HepG2 (cell line): ENCODE data around the gene GPRIN2. TPM values are rescaled to one million over a fixed set of nuclear protein-coding genes. Genes with fewer than 3 reads are reported as not detected.
"Not testable (repeated sequence)": the region's sequence is repeated elsewhere in the genome, so short reads cannot be mapped to it uniquely, and the experiment has no call there.

Source experiments
- ATAC-seq: fragments of 200-7000 bp; cut with Tn5 transposase; 3 replicates; pipeline ENCODE4 v1.9.1; 2020; ENCODE audit warnings: mild to moderate bottlenecking, moderate library complexity
- BruUV-seq: library from RNA; stranded (reverse); fragments of 400-500 nt; replicated peaks from 2 replicates; lab custom pipeline; 2021; lab: Mats Ljungman, UMichigan
- CTCF ChIA-PET: fragments of 300-600 bp; formaldehyde crosslinking; extraction: SDS; loops from one replicate; lab custom pipeline; 2021; ENCODE audit warnings: low total read pairs, inconsistent platforms, low intra/inter-chr PET ratio; lab: Yijun Ruan, JAX
- POLR2A ChIA-PET: fragments of 350-600 bp; sonication (Branson Sonifier 250); formaldehyde crosslinking; loops from one replicate; lab custom pipeline; 2020; ENCODE audit warnings: antibody characterized with exemption, inconsistent platforms; lab: Yijun Ruan, JAX
- DNase-seq: peaks from one replicate; pipeline ENCODE4 v3.0.0-alpha.2; 2015; ENCODE audit warnings: low spot score
- FAIRE-seq: peaks from 3 replicates; lab custom pipeline; 2011; peaks lifted over from hg19 to GRCh38; lab: Jason Lieb, UNC
- H2AFZ ChIP-seq: one replicate; pipeline ENCODE4 v1.6.1; 2011; ENCODE audit warnings: low read length, inconsistent platforms
- H3K27ac ChIP-seq: fragments of 300-600 bp; 3 replicates; pipeline ENCODE4 v1.8.0; 2011; ENCODE audit warnings: mixed run types, mild to moderate bottlenecking, mixed read lengths, low read length, inconsistent platforms; ENCODE audit not compliant: insufficient read depth; ENCODE audit errors: extremely low read length
- H3K27me3 ChIP-seq, 2 experiments: fragments of 200-600 bp in 1 of 2; 2 replicates in 1 of 2; 3 replicates in 1 of 2; pipeline versions ENCODE4 v1.6.0 to v1.8.0; 2011; ENCODE audit warnings: low read length in 2 of 2, mild to moderate bottlenecking in 2 of 2, moderate library complexity in 2 of 2, inconsistent platforms in 1 of 2; ENCODE audit not compliant: insufficient read depth in 2 of 2, control insufficient read depth in 1 of 2
- H3K36me3 ChIP-seq, 2 experiments: fragments of 200-600 bp in 1 of 2; replicated peaks in 1 of 2; 2 replicates in 1 of 2; 3 replicates in 1 of 2; pipeline versions ENCODE4 v1.5.1 to v1.8.0; 2011; ENCODE audit warnings: low read length in 2 of 2, inconsistent platforms in 1 of 2; ENCODE audit not compliant: insufficient read depth in 2 of 2, control insufficient read depth in 1 of 2
- H3K4me1 ChIP-seq: 2 replicates; pipeline ENCODE4 v1.5.1; 2012; ENCODE audit warnings: low read length, inconsistent platforms; ENCODE audit not compliant: insufficient read depth
- H3K4me2 ChIP-seq: 2 replicates; pipeline ENCODE4 v1.6.0; 2011; ENCODE audit warnings: low read depth, low read length, inconsistent platforms
- H3K4me3 ChIP-seq, 3 experiments: fragments of 200-600 bp in 1 of 3; sonication (generic), shearing (Covaris generic) in 1 of 3; replicated peaks in 1 of 3; 2 replicates each; pipeline ENCODE4 v1.5.1; 2011 to 2016; ENCODE audit warnings: low read length in 3 of 3, inconsistent platforms in 2 of 3, low read depth in 2 of 3, mild to moderate bottlenecking in 2 of 3, control low read depth in 1 of 3, mixed read lengths in 1 of 3; ENCODE audit not compliant: insufficient read depth in 1 of 3
- H3K79me2 ChIP-seq: one replicate; pipeline ENCODE4 v1.6.1; 2011; ENCODE audit warnings: low read length, inconsistent platforms; ENCODE audit not compliant: insufficient read depth
- H3K9ac ChIP-seq: 2 replicates; pipeline ENCODE4 v1.6.0; 2011; ENCODE audit warnings: mild to moderate bottlenecking, low read depth, low read length, inconsistent platforms; ENCODE audit not compliant: insufficient read depth
- H3K9me3 ChIP-seq: 2 replicates; pipeline ENCODE4 v1.5.1; 2012; ENCODE audit warnings: mild to moderate bottlenecking, low read length
- H4K20me1 ChIP-seq: 2 replicates; pipeline ENCODE4 v1.6.0; 2011; ENCODE audit warnings: inconsistent platforms, mild to moderate bottlenecking, low read length, moderate library complexity; ENCODE audit not compliant: insufficient read depth
- RAD21 ChIP-seq: fragments of 450-650 bp; formaldehyde crosslinking; IDR thresholded peaks from 2 replicates; pipeline ENCODE4 v1.5.0; 2020; ENCODE audit warnings: mild to moderate bottlenecking
- SMC3 ChIP-seq: IDR thresholded peaks from 2 replicates; pipeline ENCODE4 v1.6.1; 2011; ENCODE audit warnings: low read length, improper control_type of control experiment
- STAG1 ChIP-seq: sonication (generic); formaldehyde crosslinking; IDR thresholded peaks from 2 replicates; pipeline ENCODE4 v1.4.0; 2020; ENCODE audit warnings: missing genetic modification reagents
- WGBS: methylation state at CpG from one replicate; pipeline ENCODE4 v1.1.6; 2017; ENCODE audit warnings: low lambda C conversion rate; 5-methylcytosine and 5-hydroxymethylcytosine counted together
- in situ Hi-C: cut with HindIII; loops from 2 replicates; pipeline ENCODE4 v1.10.0; 2017; ENCODE audit warnings: low pct_unique_long_range_greater_than_20kb; ENCODE audit not compliant: extremely low pct_ligation_motif_present
- intact Hi-C: fragments of 100-400 bp; cut with micrococcal nuclease; formaldehyde crosslinking; loops from one replicate; pipeline ENCODE4 v1.10.0; 2022; ENCODE audit not compliant: unreplicated experiment
- polyA plus RNA-seq, 8 experiments: library from polyadenylated mRNA; depleted of rRNA in 3 of 8; stranded (reverse) in 7 of 8; unstranded in 1 of 8; fragments of >200 nt; fragmentation: Illumina TruSeq in 4 of 8; extraction: Trizol in 4 of 8; gene quantifications; 2 replicates each; pipeline versions ENCODE4 v1.2.1 to v1.2.3, GENCODE V29; 2011 to 2016; ENCODE audit warnings: low read depth in 4 of 8, missing spikeins in 1 of 8, mixed read lengths in 1 of 8; ENCODE audit not compliant: insufficient read depth in 1 of 8
- total RNA-seq, 5 experiments: library from RNA; depleted of rRNA; stranded (reverse); fragments of >200 nt; fragmentation: Illumina TruSeq; extraction: Trizol; gene quantifications; 2 replicates each; pipeline ENCODE4 v1.2.3, GENCODE V29; 2016; ENCODE audit warnings: low read depth in 1 of 5
- TF ChIP-seq, protein P1 (sequence below): sonication (generic); formaldehyde crosslinking; IDR thresholded peaks from 2 replicates; pipeline ENCODE4 v1.5.0; 2020; ENCODE audit warnings: mild to moderate bottlenecking, missing genetic modification reagents, moderate library complexity
- TF ChIP-seq, protein P2 (sequence below): sonication (generic); formaldehyde crosslinking; IDR thresholded peaks from 2 replicates; pipeline ENCODE4 v1.4.0; 2020; ENCODE audit warnings: missing genetic modification reagents
- TF ChIP-seq, protein P3 (sequence below), 2 experiments: sonication (generic) in 1 of 2; formaldehyde crosslinking in 1 of 2; IDR thresholded peaks; 2 replicates each; pipeline versions ENCODE4 v1.4.0 to v1.6.1; 2018 to 2020; ENCODE audit warnings: missing genetic modification reagents in 2 of 2, borderline replicate concordance in 1 of 2, low read depth in 1 of 2, mild to moderate bottlenecking in 1 of 2, missing biosample characterization in 1 of 2

Gene GPRIN2
- total and polyA plus RNA-seq, 2 of the 13 experiments (the other 11 are each of a cell fraction or from before 2014, with no cell fraction given), result not detected

DNA sequence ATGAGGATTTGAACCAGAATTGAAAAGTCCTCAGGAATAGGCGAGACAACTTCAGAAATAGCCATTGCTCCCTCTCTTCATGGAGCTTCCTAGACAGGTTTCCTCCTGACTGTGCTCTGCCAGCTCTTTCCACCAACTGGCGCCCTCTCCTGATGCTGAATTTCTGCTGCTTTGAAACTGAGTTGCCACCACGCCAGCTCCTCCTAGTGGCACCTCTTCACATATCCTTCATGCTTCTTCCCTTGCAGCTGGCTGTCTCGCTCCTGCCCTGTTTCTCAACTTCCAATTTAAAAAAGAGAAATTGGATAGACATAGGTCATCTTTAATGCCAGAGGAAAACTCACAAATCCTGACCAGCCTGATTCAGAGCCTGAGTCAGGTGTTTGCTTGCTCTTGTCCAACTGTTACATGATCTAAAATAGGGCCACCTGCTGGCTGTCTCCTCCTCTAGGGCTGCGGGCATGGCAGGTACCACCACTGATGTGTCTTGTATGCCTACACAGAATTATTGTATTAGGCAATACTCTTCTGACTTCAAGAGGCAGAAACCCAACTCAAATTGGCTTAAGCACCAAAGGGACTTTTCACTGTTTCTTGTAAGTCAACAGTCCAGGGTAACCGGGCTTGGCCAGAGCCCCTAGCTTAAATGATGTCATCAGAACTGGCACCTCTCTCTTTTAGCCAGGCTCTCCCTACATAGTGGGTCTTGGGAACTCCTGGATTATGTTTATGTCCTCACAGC lies 9.3 kb upstream of the GPRIN2 start:
- H3K9ac ChIP-seq, H3K27ac ChIP-seq, H3K27me3 ChIP-seq, H2AFZ ChIP-seq, H3K36me3 ChIP-seq, H3K4me3 ChIP-seq, intact Hi-C loops, CTCF ChIA-PET, in situ Hi-C loops, H4K20me1 ChIP-seq, POLR2A ChIA-PET, H3K9me3 ChIP-seq, H3K4me1 ChIP-seq, H3K79me2 ChIP-seq, BruUV-seq: not testable (repeated sequence)
- WGBS, result 0% methylated on average over 3 of the region's 6 CpGs
- TF ChIP-seq STAG1 (CRISPR knock-in tag), result peak; percentile 77
- TF ChIP-seq RAD21 (CRISPR knock-in tag), result peak; percentile 32; the same call in 1 of the 2 replicates
- TF ChIP-seq, protein P1, sequence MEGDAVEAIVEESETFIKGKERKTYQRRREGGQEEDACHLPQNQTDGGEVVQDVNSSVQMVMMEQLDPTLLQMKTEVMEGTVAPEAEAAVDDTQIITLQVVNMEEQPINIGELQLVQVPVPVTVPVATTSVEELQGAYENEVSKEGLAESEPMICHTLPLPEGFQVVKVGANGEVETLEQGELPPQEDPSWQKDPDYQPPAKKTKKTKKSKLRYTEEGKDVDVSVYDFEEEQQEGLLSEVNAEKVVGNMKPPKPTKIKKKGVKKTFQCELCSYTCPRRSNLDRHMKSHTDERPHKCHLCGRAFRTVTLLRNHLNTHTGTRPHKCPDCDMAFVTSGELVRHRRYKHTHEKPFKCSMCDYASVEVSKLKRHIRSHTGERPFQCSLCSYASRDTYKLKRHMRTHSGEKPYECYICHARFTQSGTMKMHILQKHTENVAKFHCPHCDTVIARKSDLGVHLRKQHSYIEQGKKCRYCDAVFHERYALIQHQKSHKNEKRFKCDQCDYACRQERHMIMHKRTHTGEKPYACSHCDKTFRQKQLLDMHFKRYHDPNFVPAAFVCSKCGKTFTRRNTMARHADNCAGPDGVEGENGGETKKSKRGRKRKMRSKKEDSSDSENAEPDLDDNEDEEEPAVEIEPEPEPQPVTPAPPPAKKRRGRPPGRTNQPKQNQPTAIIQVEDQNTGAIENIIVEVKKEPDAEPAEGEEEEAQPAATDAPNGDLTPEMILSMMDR (CRISPR knock-in tag), result peak; percentile 81
- peak; percentile 74 for TF ChIP-seq SMC3
- TF ChIP-seq, protein P2, sequence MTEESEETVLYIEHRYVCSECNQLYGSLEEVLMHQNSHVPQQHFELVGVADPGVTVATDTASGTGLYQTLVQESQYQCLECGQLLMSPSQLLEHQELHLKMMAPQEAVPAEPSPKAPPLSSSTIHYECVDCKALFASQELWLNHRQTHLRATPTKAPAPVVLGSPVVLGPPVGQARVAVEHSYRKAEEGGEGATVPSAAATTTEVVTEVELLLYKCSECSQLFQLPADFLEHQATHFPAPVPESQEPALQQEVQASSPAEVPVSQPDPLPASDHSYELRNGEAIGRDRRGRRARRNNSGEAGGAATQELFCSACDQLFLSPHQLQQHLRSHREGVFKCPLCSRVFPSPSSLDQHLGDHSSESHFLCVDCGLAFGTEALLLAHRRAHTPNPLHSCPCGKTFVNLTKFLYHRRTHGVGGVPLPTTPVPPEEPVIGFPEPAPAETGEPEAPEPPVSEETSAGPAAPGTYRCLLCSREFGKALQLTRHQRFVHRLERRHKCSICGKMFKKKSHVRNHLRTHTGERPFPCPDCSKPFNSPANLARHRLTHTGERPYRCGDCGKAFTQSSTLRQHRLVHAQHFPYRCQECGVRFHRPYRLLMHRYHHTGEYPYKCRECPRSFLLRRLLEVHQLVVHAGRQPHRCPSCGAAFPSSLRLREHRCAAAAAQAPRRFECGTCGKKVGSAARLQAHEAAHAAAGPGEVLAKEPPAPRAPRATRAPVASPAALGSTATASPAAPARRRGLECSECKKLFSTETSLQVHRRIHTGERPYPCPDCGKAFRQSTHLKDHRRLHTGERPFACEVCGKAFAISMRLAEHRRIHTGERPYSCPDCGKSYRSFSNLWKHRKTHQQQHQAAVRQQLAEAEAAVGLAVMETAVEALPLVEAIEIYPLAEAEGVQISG (CRISPR knock-in tag), result peak; percentile 20; the same call in 1 of the 2 replicates
- TF ChIP-seq, protein P3, sequence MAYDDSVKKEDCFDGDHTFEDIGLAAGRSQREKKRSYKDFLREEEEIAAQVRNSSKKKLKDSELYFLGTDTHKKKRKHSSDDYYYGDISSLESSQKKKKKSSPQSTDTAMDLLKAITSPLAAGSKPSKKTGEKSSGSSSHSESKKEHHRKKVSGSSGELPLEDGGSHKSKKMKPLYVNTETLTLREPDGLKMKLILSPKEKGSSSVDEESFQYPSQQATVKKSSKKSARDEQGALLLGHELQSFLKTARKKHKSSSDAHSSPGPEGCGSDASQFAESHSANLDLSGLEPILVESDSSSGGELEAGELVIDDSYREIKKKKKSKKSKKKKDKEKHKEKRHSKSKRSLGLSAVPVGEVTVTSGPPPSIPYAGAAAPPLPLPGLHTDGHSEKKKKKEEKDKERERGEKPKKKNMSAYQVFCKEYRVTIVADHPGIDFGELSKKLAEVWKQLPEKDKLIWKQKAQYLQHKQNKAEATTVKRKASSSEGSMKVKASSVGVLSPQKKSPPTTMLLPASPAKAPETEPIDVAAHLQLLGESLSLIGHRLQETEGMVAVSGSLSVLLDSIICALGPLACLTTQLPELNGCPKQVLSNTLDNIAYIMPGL (CRISPR knock-in tag; IDR thresholded peaks at IDR 0.05; ENCODE audit: borderline replicate concordance in 1 of 2, low read depth in 1 of 2), result peak; percentile 61 to 66; a peak in 3 of 4 replicates
- peak; percentile 96 for ATAC-seq
- peak; percentile 58 for DNase-seq
- H3K4me2 ChIP-seq, result peak overlapping the region; percentile 51; the same call in 1 of the 2 replicates
- peak; percentile 98 for FAIRE-seq
